Activated CD4-positive, CD25-positive, alpha-beta regulatory T cell (primary cell): ENCODE results near the gene PTPN23.

ENCODE experiments used
- DNase-seq, 4 experiments: peaks; one replicate each; lab custom pipeline; 2025; lab: John Stamatoyannopoulos, UW

PTPN23 gene

GRCh38 chr3:47419083-47420043 is 38.5 kb downstream of the PTPN23 start:
- no peak for DNase-seq

GRCh38 chr3:47420044-47420430 is 39.2 kb downstream of the PTPN23 start:
- no peak for DNase-seq

GRCh38 chr3:47420511-47421484 is 40.0 kb downstream of the PTPN23 start:
- DNase-seq: peak; percentile 74 to 91 (median 78)

DNA sequence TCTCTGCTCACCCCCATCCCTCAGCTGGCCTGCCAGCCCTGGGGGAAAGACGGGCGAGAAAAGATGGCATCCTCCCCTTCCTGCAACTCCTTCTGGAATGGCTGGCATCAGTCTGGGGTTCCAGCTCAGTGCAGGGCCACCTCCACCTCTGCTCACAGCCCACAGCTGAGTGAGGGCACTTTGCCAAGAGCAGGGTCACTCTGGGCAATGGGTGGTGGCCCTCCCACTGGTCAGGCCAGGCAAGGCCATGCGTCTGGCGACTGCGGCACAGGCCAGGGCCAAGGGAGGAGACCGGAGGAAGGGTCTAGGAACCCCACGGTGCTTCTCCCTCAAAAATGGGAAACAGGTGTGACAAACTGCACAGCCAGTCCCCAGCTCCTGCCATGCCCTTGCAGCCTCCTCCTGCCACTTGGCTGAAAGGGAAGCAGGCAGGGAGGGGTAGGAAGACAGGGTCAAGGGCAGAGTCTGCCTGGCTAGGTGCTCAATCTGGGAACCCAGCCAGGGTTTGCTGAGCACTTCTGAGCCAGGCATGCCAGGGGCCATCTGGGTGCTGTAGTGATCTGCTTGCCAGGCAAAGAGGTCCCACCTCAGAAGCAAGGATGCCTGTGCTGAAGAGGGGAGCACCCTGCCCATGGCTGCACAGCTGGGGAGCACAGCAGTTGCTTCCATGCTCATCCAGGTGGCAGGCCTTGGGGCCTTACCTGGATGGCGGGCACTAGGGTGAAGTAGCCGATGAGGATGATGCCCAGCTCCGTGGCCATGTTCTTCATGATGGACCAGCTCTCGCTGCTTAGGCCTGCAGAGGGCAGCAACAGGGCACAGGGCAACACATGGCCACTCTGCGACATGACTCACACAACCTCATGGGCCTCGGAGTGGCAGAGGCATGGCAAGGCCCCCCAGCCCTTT is 41.2 kb downstream of the PTPN23 start:
- no peak for DNase-seq

DNA sequence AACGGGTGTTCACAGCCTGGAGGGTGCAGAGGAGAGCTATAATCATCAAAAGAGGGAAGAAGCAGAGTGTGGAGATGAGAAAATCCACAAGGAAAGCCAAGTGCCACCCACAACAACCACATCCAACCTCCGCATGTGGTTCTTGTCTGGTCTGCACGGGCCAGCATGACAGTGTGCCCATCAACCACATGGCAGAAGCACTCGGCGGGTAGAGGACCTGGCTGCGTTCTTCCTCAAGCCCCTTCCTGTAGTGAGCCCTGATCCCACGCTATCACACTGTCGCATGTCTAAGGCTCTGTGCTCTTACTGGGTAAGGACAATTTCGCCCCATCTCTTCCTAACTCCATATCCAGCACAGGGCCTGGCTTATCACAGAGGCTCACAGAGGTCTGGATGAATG is 41.9 kb downstream of the PTPN23 start:
- no peak for DNase-seq

GRCh38 chr3:47423548-47424145 is 42.8 kb downstream of the PTPN23 start:
- DNase-seq: no peak

DNA sequence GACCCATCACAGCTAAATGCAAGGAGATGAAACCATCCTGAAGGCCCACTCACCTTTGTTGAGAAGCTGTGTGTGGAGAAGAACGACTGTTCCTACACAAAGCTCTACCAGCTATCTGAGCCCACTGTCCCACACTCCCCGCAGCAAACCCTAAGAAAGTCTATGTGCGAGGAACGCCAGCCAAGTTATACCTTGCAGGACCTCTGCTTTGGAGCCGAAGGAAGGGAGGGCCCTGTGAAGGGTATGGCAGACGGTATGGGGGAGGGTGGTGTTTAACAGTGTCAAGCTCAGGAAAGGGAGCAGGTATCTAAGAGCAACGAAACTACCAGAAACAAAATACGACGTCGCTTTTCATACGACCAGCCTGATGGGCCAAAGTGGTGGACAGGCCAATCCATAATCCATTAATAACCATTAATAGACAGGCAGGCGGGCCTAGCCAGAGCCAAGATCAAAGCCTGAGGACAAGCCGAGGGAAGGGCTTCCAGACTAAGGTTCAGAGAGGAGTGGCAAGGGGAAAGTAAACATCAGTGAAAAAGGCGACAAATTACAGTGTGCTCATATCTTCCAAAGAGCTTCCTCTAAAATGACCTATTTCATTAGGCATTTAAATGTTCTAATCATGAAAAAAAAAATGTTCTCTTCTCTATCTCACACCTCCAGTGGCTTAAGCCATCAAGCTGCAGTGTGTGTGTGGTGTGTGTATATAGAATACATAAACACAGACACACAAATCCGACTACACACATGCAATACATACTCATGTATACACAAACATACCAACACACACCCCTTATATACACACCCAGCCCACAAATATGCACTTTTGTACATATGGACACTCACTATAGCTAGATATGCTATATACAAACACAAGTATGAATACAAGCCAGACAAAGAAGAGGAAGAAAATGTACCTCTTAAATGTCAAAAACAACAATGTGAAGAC is 43.9 kb downstream of the PTPN23 start:
- DNase-seq: no peak

DNA sequence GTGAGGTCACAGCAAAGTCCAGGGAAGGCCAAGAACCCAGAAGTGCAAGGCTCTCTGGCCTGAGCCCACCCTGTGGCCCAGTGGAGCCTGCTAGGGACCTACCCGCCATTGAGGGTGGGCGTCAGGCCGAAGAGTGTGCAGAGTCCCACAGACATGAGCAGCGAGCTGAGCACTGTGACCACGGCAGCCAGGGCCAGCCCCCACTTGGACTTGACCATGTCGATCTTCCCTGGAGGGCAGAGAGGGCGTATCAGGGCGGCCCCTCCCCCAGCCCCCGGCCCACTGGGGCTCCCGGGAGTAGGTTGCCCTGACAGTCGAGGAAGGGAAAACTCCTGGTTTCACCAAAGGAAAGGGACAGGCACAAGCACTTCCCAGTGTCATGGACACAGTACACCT is 44.6 kb downstream of the PTPN23 start:
- no peak for DNase-seq

DNA sequence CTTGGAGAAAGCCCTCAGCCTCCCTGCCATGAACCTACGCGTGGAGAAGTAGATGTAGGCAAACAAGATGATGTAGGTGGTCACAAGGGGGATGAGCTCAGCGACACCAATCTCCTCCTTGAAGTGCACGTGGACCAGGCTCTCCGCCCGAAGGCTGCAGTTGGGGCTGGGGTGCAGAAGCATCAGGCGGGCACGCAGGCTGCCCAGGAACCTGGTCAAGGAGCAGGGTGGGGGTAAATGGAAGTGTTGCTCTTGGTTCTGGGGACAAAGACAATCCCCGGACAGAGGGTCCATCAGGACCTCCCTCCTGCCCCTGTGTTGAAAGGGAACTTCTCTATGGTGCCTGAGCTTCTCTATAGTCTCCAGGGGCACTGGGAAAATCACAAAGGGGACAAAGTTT is 45.1 kb downstream of the PTPN23 start:
- DNase-seq: no peak

GRCh38 chr3:47427866-47428265 is 47.0 kb downstream of the PTPN23 start:
- no peak for DNase-seq

GRCh38 chr3:47428662-47429061 is 47.8 kb downstream of the PTPN23 start:
- no peak for DNase-seq

GRCh38 chr3:47429476-47430270 is 48.9 kb downstream of the PTPN23 start:
- no peak for DNase-seq

GRCh38 chr3:47430606-47431005 is 49.8 kb downstream of the PTPN23 start:
- DNase-seq: no peak

- no peak for DNase-seq
Observed at GRCh38 chr3:47431225-47431624, 50.4 kb downstream of the PTPN23 start.

DNA sequence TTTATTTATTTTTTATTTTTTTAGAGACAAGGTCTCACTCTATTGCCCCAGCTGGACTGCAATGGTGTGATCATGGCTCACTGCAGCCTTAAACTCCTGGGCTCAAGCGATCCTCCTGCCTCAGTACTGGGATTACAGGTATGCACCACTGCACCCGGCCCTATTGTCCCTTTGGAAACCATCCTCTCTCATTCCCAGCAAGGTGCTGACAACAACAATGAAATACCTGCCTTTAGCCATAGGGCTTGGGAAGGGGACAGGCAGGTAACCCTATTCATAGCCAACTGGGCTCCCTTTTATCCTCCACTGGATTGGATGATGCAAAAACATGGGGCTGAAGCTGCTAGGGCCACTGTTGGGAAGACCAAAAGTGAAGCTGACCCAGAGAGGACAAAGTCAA is 51.9 kb downstream of the PTPN23 start:
- no peak for DNase-seq

- DNase-seq: no peak
Observed at GRCh38 chr3:47433796-47434195, 53.0 kb downstream of the PTPN23 start.

DNA sequence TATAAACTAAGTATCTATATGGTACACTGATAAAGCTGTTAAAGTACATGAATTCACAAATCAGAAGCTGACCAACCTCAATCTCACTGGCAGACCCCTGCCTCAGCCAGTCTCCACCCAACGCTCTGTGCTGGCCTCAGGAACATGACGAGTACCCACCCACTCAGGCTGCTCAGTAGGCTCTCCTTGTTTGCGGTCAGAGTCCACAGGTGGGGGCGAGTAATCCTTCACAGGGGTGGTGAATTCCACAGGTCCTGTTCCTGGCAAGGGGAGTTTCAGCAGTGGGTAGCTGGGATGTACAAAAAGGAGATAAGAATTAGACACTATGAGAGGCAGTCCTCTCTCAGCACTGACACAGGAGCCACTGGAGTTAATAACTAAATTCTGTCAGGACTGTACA is 54.0 kb downstream of the PTPN23 start:
- DNase-seq: no peak

- DNase-seq: no peak
Observed at GRCh38 chr3:47436180-47436579, 55.4 kb downstream of the PTPN23 start.

DNA sequence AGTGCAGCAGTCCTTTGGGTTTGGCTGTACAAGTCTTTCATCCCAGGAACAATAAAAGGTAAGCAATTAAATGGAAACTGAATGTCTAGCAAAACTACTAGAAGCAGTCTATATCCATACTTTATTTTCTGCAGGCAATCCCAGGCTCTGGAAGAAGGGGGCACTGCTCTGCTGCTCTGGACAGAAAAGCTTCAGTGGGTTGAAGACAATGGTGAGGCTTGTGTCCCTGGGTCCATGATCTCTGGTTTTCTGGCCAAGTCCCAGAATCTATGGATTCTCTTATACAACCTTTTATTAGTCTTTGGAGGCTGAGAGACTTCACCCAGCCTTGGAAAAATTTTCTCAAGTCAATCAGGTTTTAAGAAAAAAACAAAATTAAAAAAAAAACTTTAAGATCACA is 59.3 kb downstream of the PTPN23 start:
- DNase-seq: no peak
